HepG2 (cell line): ENCODE results near the gene KDM4B. TPM values are rescaled to one million over a fixed set of nuclear protein-coding genes. Genes with fewer than 3 reads are reported as not detected.

Experiments
- ATAC-seq: fragments of 200-7000 bp; cut with Tn5 transposase; 3 replicates; pipeline ENCODE4 v1.9.1; 2020; ENCODE audit warnings: mild to moderate bottlenecking, moderate library complexity
- BruUV-seq: library from RNA; stranded (reverse); fragments of 400-500 nt; replicated peaks from 2 replicates; lab custom pipeline; 2021; lab: Mats Ljungman, UMichigan
- CTCF ChIA-PET: fragments of 300-600 bp; formaldehyde crosslinking; extraction: SDS; loops from one replicate; lab custom pipeline; 2021; ENCODE audit warnings: low total read pairs, inconsistent platforms, low intra/inter-chr PET ratio; lab: Yijun Ruan, JAX
- POLR2A ChIA-PET: fragments of 350-600 bp; sonication (Branson Sonifier 250); formaldehyde crosslinking; loops from one replicate; lab custom pipeline; 2020; ENCODE audit warnings: antibody characterized with exemption, inconsistent platforms; lab: Yijun Ruan, JAX
- DNase-seq: peaks from one replicate; pipeline ENCODE4 v3.0.0-alpha.2; 2015; ENCODE audit warnings: low spot score
- FAIRE-seq: peaks from 3 replicates; lab custom pipeline; 2011; peaks lifted over from hg19 to GRCh38; lab: Jason Lieb, UNC
- H2AFZ ChIP-seq: one replicate; pipeline ENCODE4 v1.6.1; 2011; ENCODE audit warnings: low read length, inconsistent platforms
- H3K27ac ChIP-seq: fragments of 300-600 bp; 3 replicates; pipeline ENCODE4 v1.8.0; 2011; ENCODE audit warnings: mixed run types, mild to moderate bottlenecking, mixed read lengths, low read length, inconsistent platforms; ENCODE audit not compliant: insufficient read depth; ENCODE audit errors: extremely low read length
- H3K27me3 ChIP-seq, 2 experiments: fragments of 200-600 bp in 1 of 2; 2 replicates in 1 of 2; 3 replicates in 1 of 2; pipeline versions ENCODE4 v1.6.0 to v1.8.0; 2011; ENCODE audit warnings: low read length in 2 of 2, mild to moderate bottlenecking in 2 of 2, moderate library complexity in 2 of 2, inconsistent platforms in 1 of 2; ENCODE audit not compliant: insufficient read depth in 2 of 2, control insufficient read depth in 1 of 2
- H3K36me3 ChIP-seq, 2 experiments: fragments of 200-600 bp in 1 of 2; replicated peaks in 1 of 2; 2 replicates in 1 of 2; 3 replicates in 1 of 2; pipeline versions ENCODE4 v1.5.1 to v1.8.0; 2011; ENCODE audit warnings: low read length in 2 of 2, inconsistent platforms in 1 of 2; ENCODE audit not compliant: insufficient read depth in 2 of 2, control insufficient read depth in 1 of 2
- H3K4me1 ChIP-seq: 2 replicates; pipeline ENCODE4 v1.5.1; 2012; ENCODE audit warnings: low read length, inconsistent platforms; ENCODE audit not compliant: insufficient read depth
- H3K4me2 ChIP-seq: 2 replicates; pipeline ENCODE4 v1.6.0; 2011; ENCODE audit warnings: low read depth, low read length, inconsistent platforms
- H3K4me3 ChIP-seq, 3 experiments: fragments of 200-600 bp in 1 of 3; sonication (generic), shearing (Covaris generic) in 1 of 3; replicated peaks in 1 of 3; 2 replicates each; pipeline ENCODE4 v1.5.1; 2011 to 2016; ENCODE audit warnings: low read length in 3 of 3, inconsistent platforms in 2 of 3, low read depth in 2 of 3, mild to moderate bottlenecking in 2 of 3, control low read depth in 1 of 3, mixed read lengths in 1 of 3; ENCODE audit not compliant: insufficient read depth in 1 of 3
- H3K79me2 ChIP-seq: one replicate; pipeline ENCODE4 v1.6.1; 2011; ENCODE audit warnings: low read length, inconsistent platforms; ENCODE audit not compliant: insufficient read depth
- H3K9ac ChIP-seq: 2 replicates; pipeline ENCODE4 v1.6.0; 2011; ENCODE audit warnings: mild to moderate bottlenecking, low read depth, low read length, inconsistent platforms; ENCODE audit not compliant: insufficient read depth
- H3K9me3 ChIP-seq: 2 replicates; pipeline ENCODE4 v1.5.1; 2012; ENCODE audit warnings: mild to moderate bottlenecking, low read length
- H4K20me1 ChIP-seq: 2 replicates; pipeline ENCODE4 v1.6.0; 2011; ENCODE audit warnings: inconsistent platforms, mild to moderate bottlenecking, low read length, moderate library complexity; ENCODE audit not compliant: insufficient read depth
- BHLHE40 ChIP-seq: IDR thresholded peaks from 2 replicates; pipeline ENCODE4 v1.6.1; 2011; ENCODE audit warnings: low read length, improper control_type of control experiment
- ETS1 ChIP-seq: sonication (generic); formaldehyde crosslinking; IDR thresholded peaks from 2 replicates; pipeline ENCODE4 v1.4.0; 2020; ENCODE audit warnings: missing genetic modification reagents
- FOXJ3 ChIP-seq: sonication (generic); formaldehyde crosslinking; IDR thresholded peaks from 2 replicates; pipeline ENCODE4 v1.4.0; 2020; ENCODE audit warnings: missing genetic modification reagents, mild to moderate bottlenecking, borderline replicate concordance
- JUND ChIP-seq: sonication (generic); formaldehyde crosslinking; IDR thresholded peaks from 2 replicates; pipeline ENCODE4 v1.8.0; 2022; ENCODE audit warnings: mild to moderate bottlenecking, missing genetic modification reagents
- MED1 ChIP-seq: sonication (generic); formaldehyde crosslinking; IDR thresholded peaks from 2 replicates; pipeline ENCODE4 v1.4.0; 2020; ENCODE audit warnings: missing genetic modification reagents
- PRMT3 ChIP-seq: sonication (generic); formaldehyde crosslinking; IDR thresholded peaks from 2 replicates; pipeline ENCODE4 v1.8.1; 2022; ENCODE audit warnings: low read depth, mild to moderate bottlenecking, moderate library complexity, missing genetic modification reagents, borderline replicate concordance
- ZBTB20 ChIP-seq: sonication (generic); formaldehyde crosslinking; IDR thresholded peaks from 2 replicates; pipeline ENCODE4 v1.8.1; 2023; ENCODE audit warnings: missing genetic modification reagents, low read depth, mild to moderate bottlenecking, borderline replicate concordance
- ZKSCAN8 ChIP-seq: IDR thresholded peaks from 2 replicates; pipeline ENCODE4 v1.6.1; 2016; ENCODE audit warnings: borderline replicate concordance, missing genetic modification reagents, missing compliant biosample characterization
- ZNF24 ChIP-seq: fragments of 450-650 bp; IDR thresholded peaks from 2 replicates; pipeline ENCODE4 v1.6.1; 2017; ENCODE audit warnings: antibody characterized with exemption, mild to moderate bottlenecking
- ZNF354B ChIP-seq: sonication (generic); formaldehyde crosslinking; IDR thresholded peaks from 2 replicates; pipeline ENCODE4 v1.8.0; 2022; ENCODE audit warnings: mild to moderate bottlenecking, missing genetic modification reagents
- ZNF615 ChIP-seq: sonication (generic); formaldehyde crosslinking; IDR thresholded peaks from 2 replicates; pipeline ENCODE4 v1.5.0; 2020; ENCODE audit warnings: mild to moderate bottlenecking, missing genetic modification reagents, borderline replicate concordance
- ZNF713 ChIP-seq: sonication (generic); formaldehyde crosslinking; IDR thresholded peaks from 2 replicates; pipeline ENCODE4 v1.4.0; 2020; ENCODE audit warnings: mild to moderate bottlenecking, missing genetic modification reagents
- ZNF781 ChIP-seq: sonication (generic); formaldehyde crosslinking; IDR thresholded peaks from 2 replicates; pipeline ENCODE4 v1.5.1; 2020; ENCODE audit warnings: borderline replicate concordance, mild to moderate bottlenecking, missing genetic modification reagents; ENCODE audit errors: not compliant biosample characterization
- WGBS: methylation state at CpG from one replicate; pipeline ENCODE4 v1.1.6; 2017; ENCODE audit warnings: low lambda C conversion rate; 5-methylcytosine and 5-hydroxymethylcytosine counted together
- in situ Hi-C: cut with HindIII; loops from 2 replicates; pipeline ENCODE4 v1.10.0; 2017; ENCODE audit warnings: low pct_unique_long_range_greater_than_20kb; ENCODE audit not compliant: extremely low pct_ligation_motif_present
- intact Hi-C: fragments of 100-400 bp; cut with micrococcal nuclease; formaldehyde crosslinking; loops from one replicate; pipeline ENCODE4 v1.10.0; 2022; ENCODE audit not compliant: unreplicated experiment
- polyA plus RNA-seq, 8 experiments: library from polyadenylated mRNA; depleted of rRNA in 3 of 8; stranded (reverse) in 7 of 8; unstranded in 1 of 8; fragments of >200 nt; fragmentation: Illumina TruSeq in 4 of 8; extraction: Trizol in 4 of 8; gene quantifications; 2 replicates each; pipeline versions ENCODE4 v1.2.1 to v1.2.3, GENCODE V29; 2011 to 2016; ENCODE audit warnings: low read depth in 4 of 8, missing spikeins in 1 of 8, mixed read lengths in 1 of 8; ENCODE audit not compliant: insufficient read depth in 1 of 8
- total RNA-seq, 5 experiments: library from RNA; depleted of rRNA; stranded (reverse); fragments of >200 nt; fragmentation: Illumina TruSeq; extraction: Trizol; gene quantifications; 2 replicates each; pipeline ENCODE4 v1.2.3, GENCODE V29; 2016; ENCODE audit warnings: low read depth in 1 of 5
- TF ChIP-seq, protein P1 (sequence below): sonication (generic); formaldehyde crosslinking; conservative IDR thresholded peaks from 2 replicates; pipeline ENCODE4 v1.4.0; 2020; ENCODE audit warnings: missing genetic modification reagents
- TF ChIP-seq, protein P2 (sequence below): sonication (generic); formaldehyde crosslinking; IDR thresholded peaks from 2 replicates; pipeline ENCODE4 v1.8.0; 2022; ENCODE audit warnings: mild to moderate bottlenecking, missing genetic modification reagents, moderate library complexity

Gene KDM4B
- total and polyA plus RNA-seq, 2 of the 13 experiments (the other 11 are each of a cell fraction or from before 2014, with no cell fraction given), result 4.9 to 14.6 TPM

DNA sequence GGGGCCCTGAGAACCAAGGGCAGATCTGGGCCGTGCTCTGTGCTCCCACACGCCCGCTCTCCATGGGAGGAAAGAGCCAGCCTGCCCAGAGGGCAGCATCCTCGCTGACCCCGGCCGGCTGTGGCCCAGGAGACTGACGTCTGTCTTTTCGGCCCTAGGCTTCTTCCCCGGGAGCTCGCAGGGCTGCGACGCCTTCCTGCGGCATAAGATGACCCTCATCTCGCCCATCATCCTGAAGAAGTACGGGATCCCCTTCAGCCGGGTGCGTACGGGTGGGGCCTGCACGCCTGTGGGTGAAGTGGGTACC lies 108.2 kb downstream of the KDM4B start (continued):
- TF ChIP-seq MED1, result no peak
- TF ChIP-seq ZNF713 (CRISPR knock-in tag), result no peak
- no peak for TF ChIP-seq ZBTB20 (CRISPR knock-in tag)
- TF ChIP-seq ZNF354B (CRISPR knock-in tag), result no peak
- TF ChIP-seq ZKSCAN8 (CRISPR knock-in tag), result no peak
- TF ChIP-seq ETS1 (CRISPR knock-in tag), result no peak
- no peak for TF ChIP-seq ZNF24
- TF ChIP-seq FOXJ3 (CRISPR knock-in tag), result no peak
- TF ChIP-seq ZNF781 (CRISPR knock-in tag), result no peak

GRCh38 chr19:5078182-5078581 lies 109.3 kb downstream of the KDM4B start:
- no TSS peak for BruUV-seq
- H3K9me3 ChIP-seq, result no peaks in the 10 kb centered on the region
- no peaks in the 10 kb centered on the region for H3K79me2 ChIP-seq
- FAIRE-seq (no peak), ATAC-seq (no peak), DNase-seq (no peak)
- ChIA-PET POLR2A (no interaction called here), CTCF (no interaction called here)
- H4K20me1 ChIP-seq, result 0 out of 2 replicates have a peak, but pooled peaks cover 2% of the 10 kb centered on the region
- 91% methylated on average over 16 of the region's 18 CpGs for WGBS
- intact Hi-C loops, result no loop called here
- no peak overlapping the region for H3K9ac ChIP-seq
- no peaks in the 10 kb centered on the region; a peak in 1 of 5 replicates for H3K27me3 ChIP-seq
- H2AFZ ChIP-seq, result no peak overlapping the region
- H3K4me1 ChIP-seq, result no peaks in the 10 kb centered on the region
- no peak overlapping the region for H3K4me2 ChIP-seq
- in situ Hi-C loops, result no loop called here
- H3K36me3 ChIP-seq, result peaks cover 24 to 63% of the 10 kb centered on the region in 2 experiments; a peak in 4 of 5 replicates
- no peak overlapping the region for H3K27ac ChIP-seq
- TF ChIP-seq PRMT3 (CRISPR knock-in tag), result no peak
- TF ChIP-seq ZNF615 (CRISPR knock-in tag), result no peak
- TF ChIP-seq, protein P1, sequence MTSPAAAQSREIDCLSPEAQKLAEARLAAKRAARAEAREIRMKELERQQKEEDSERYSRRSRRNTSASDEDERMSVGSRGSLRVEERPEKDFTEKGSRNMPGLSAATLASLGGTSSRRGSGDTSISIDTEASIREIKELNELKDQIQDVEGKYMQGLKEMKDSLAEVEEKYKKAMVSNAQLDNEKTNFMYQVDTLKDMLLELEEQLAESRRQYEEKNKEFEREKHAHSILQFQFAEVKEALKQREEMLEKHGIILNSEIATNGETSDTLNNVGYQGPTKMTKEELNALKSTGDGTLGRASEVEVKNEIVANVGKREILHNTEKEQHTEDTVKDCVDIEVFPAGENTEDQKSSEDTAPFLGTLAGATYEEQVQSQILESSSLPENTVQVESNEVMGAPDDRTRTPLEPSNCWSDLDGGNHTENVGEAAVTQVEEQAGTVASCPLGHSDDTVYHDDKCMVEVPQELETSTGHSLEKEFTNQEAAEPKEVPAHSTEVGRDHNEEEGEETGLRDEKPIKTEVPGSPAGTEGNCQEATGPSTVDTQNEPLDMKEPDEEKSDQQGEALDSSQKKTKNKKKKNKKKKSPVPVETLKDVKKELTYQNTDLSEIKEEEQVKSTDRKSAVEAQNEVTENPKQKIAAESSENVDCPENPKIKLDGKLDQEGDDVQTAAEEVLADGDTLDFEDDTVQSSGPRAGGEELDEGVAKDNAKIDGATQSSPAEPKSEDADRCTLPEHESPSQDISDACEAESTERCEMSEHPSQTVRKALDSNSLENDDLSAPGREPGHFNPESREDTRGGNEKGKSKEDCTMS (CRISPR knock-in tag), result no peak
- TF ChIP-seq, protein P2, sequence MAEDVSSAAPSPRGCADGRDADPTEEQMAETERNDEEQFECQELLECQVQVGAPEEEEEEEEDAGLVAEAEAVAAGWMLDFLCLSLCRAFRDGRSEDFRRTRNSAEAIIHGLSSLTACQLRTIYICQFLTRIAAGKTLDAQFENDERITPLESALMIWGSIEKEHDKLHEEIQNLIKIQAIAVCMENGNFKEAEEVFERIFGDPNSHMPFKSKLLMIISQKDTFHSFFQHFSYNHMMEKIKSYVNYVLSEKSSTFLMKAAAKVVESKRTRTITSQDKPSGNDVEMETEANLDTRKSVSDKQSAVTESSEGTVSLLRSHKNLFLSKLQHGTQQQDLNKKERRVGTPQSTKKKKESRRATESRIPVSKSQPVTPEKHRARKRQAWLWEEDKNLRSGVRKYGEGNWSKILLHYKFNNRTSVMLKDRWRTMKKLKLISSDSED (CRISPR knock-in tag), result no peak
- TF ChIP-seq BHLHE40, result no peak
- TF ChIP-seq JUND, result no peak
- no peak overlapping the region for H3K4me3 ChIP-seq
